HG03469 (cell line): ENCODE measurements around the gene CLEC4C.
"Not testable (repeated sequence)": the region's sequence is repeated elsewhere in the genome, so short reads cannot be mapped to it uniquely, and the experiment has no call there.

ENCODE experiments used
- ATAC-seq: cut with Tn5 transposase; IDR thresholded peaks from one replicate; pipeline ENCODE4 v1.9.1; 2021; ENCODE audit warnings: mild to moderate bottlenecking, moderate library complexity, moderate number of reproducible peaks; ENCODE audit not compliant: unreplicated experiment

The CLEC4C gene, protein sequence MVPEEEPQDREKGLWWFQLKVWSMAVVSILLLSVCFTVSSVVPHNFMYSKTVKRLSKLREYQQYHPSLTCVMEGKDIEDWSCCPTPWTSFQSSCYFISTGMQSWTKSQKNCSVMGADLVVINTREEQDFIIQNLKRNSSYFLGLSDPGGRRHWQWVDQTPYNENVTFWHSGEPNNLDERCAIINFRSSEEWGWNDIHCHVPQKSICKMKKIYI

DNA sequence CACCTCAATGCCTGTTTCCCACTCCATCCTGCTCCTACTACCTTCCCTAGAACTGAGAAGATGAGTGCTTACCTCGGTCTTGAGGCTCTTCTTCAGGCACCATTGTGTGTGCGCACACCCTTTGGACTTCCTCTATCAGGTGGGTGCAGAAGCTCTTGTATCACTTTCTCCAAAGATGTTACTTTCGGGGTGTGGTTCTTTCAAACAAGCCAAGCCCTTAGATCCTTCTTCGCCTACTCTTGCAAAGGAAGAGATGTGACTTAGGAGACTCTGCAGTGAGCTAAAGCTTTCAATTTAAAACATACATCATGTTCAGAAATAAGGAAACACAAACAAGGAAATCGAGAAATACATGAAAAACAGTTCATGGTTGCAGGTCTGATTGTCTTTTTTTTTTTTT lies at the start of gene CLEC4C:
Gene CLEC4C (minus strand): TSS at position 130 of the 400 bp plus-strand sequence. CDS start 27 bp downstream, at position 103.
- ATAC-seq, result no peak

DNA sequence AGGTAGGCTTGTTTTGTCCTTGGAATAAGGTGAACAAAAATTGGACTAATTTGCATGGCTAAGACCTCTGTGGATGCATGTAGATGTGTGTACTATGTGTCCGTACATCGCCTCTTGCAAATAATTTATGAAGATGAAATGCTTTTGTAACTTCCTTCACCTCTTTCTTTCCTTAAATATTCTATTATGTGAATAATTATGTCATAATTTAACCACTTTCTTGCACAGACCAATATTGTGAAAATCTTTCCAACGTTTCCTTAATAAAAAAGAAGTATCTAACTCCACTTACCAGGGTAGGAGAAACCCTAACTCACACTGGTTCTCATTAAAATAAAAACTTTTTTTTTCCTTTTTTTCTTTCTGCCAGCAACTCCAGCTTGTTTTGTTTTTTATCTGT lies 46.0 kb upstream of the CLEC4C start:
- no peak for ATAC-seq

DNA sequence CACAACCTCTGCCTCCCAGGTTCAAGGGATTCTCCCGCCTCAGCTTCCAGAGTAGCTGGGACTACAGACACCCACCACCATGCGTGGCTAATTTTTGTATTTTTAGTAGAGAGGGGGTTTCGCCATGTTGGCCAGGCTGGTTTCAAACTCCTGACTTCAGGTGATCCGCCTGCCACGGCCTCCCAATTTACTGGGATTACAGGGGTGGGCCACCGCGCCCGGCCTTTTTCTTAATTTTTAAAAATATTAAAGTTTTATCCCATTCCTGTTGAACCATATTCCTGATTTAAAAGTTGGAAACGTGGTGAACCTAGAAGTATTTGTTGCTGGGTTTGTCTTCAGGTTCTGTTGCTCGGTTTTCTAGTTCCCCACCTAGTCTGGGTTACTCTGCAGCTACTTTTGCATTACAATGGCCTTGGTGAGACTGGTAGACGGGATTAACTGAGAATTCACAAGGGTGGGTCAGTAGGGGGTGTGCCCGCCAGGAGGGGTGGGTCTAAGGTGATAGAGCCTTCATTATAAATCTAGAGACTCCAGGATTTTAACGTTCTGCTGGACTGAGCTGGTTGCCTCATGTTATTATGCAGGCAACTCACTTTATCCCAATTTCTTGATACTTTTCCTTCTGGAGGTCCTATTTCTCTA lies 41.8 kb upstream of the CLEC4C start, which contains the start of gene NANOG:
Gene NANOG (plus strand): TSS at position 519 of the 645 bp plus-strand sequence. CDS start 213 bp downstream, outside the sequence.
- ATAC-seq, result not testable (repeated sequence)

- ATAC-seq, result no peak
These were observed 41.1 kb upstream of the CLEC4C start for GRCh38 chr12:7788294-7788660.

DNA sequence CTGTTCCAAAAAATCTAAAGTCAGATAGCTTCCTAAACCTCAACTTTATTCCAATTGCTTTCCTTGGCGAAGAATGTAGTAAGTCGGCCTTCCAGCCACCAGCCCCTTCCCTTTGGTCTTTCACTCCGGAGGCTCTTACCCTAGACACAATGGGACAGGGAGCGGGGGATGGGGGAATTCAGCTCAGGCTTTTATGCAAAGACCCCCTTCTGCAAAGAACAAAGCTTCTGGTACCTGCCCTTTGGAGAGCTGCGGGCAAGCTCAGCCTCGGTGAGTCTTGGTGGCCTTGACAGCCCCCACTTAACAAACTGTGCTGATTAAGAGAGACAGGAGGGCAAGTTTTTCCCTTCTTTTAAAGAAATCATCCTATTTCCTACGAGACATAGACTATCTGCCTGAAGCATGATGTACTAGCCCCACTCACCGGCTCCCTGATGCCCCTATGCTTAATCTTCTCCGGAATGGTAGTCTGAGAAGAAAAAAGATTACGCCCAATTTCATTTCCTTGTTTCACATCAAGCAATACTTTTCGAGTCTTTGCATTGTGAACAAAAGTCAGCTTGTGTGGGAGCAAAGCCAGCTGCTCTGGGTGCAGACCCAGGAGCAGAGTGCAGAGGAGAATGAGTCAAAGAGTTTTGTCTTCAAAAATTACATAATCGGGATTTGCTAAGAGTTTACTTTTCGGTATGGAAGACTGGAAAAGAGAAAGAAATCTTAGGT lies 40.6 kb upstream of the CLEC4C start:
- no peak for ATAC-seq

DNA sequence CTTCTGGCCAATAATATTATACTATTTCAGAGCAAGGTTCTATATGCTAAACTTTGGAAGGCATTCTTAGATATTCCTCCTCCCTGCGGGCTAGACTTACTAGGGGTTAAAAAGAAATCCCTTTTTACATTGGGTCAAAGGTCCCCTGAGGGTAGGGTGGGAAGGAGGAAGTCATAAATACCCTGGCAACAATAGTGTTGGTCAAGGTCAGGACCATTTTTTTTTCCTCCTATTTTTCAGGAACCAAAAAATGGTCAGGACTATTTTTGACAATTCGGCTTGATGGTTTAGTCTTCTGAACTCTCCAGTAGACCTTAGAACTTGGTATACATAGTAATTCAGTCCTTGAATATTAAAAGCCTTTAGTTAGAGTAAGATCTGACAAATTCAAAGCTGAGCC lies 37.5 kb upstream of the CLEC4C start:
- no peak for ATAC-seq

DNA sequence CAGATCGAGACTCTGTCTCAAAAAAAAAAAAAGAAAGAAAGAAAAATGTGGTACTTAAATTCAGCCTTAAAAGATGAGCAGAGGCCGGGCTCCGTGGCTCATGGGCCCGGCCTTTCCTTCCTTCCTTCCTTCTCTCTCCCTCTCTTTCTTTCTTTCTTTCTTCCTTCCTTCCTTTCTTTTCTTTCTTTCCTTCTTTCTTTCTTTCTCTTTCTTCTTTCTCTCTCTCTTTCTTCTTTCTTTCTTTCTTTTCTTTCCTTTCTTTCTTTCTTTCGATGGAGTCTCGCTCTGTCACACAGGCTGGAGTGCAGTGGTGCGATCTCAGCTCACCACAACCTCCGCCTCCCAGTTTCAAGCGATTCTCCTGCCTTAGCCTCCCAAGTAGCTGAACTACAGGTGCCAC lies 36.3 kb upstream of the CLEC4C start:
- ATAC-seq, result not testable (repeated sequence)

GRCh38 chr12:7782055-7782454 lies 34.9 kb upstream of the CLEC4C start:
- ATAC-seq, result no peak

GRCh38 chr12:7781274-7781673 lies 34.1 kb upstream of the CLEC4C start:
- ATAC-seq, result no peak

- ATAC-seq, result no peak
These were observed 22.8 kb upstream of the CLEC4C start for GRCh38 chr12:7769999-7770398.

DNA sequence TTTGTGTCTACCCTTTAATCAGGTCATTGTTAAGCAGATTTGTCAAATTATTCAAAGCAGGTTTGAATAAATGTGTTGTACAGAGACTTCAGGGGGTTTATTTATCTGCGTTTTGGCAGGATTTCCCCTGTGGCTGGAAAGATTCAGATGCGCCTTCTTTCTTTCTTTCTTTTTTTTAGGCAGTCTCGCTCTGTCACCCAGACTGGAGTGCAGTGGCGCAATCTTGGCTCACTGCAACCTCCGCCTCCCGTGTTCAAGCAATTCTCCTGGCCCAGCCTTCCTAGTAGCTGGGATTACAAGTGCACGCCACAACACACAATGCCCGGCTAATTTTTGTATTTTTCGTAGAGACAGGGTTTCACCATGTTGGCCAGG lies 11.6 kb upstream of the CLEC4C start:
- ATAC-seq, result no peak

DNA sequence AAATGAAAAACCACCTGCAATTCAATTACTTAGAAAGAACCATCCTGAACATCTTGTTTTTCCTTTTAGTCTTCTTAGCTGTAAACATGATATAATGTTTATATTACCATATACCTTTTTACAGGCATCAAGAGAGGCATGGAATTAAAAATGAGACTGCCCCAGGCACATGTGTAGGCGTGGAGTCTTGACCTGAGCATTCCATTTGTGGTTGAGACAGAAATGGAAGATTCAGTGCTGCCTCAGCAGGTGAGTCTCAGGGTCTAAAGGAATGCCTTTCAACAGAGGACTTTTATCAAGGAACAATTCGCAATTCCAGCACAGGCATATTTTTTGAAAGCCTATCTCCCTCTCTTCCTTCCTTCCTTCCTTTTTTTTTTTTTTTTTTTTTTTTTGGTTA lies 9.8 kb upstream of the CLEC4C start:
- no peak for ATAC-seq

- not testable (repeated sequence) for ATAC-seq
These were observed 8.5 kb upstream of the CLEC4C start for GRCh38 chr12:7755668-7756067.

DNA sequence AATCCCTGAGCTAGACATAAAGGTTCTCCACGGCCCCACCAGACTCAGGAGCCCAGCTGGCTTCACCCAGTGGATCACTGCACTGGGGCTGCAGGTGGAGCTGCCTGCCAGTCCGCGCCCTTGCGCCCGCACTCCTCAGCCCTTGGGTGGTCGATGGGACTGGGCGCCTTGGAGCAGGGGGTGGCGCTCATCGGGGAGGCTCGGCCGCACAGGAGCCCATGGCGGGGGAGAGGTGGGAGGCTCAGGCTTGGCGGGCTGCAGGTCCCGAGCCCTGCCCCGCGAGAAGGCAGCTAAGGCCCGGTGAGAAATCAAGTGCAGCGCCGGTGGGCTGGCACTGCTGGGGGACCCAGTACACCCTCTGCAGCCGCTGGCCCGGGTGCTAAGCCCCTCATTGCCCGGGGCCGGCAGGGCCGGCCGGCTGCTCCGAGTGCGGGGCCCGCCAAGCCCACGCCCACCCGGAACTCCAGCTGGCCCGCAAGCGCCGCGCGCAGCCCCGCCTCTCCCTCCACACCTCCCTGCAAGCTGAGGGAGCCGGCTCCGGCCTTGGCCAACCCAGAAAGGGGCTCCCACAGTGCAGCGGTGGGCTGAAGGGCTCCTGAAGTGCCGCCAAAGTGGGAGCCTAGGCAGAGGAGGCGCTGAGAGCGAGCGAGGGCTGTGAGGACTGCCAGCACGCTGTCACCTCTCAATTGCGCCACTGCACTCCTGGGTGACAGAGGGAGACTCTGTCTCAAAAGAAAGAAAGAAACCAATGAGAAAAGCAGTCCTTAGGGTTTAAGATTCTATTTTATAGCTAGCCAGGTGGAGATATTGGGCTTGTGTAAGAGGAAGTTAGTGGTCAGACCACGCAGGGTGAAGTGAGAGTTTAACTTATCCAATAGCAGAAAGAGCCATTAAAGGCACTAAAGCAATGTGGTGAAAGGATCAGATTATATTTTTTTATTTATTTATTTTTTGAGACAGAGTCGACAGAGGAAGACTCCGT lies 5.1 kb upstream of the CLEC4C start:
- ATAC-seq, result not testable (repeated sequence)

DNA sequence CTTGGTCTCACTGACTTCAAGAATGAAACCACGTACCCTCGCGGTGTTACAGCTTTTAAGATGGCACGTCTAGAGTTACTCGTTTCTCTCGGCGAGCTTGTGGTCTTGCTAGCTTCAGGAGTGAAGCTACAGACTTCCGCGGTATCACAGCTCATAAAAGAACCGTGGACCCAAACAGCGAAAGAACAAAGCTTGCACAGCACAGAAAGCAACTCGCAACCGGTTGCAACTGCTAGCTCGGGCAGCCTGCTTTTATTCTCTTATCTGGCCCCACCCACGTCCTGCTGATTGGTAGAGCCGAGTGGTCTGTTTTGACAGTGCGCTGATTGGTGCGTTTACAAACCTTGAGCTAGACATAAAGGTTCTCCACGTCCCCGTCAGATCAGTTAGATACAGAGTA lies 4.2 kb upstream of the CLEC4C start:
- ATAC-seq, result no peak

GRCh38 chr12:7750350-7750749 lies 3.2 kb upstream of the CLEC4C start:
- no peak for ATAC-seq

DNA sequence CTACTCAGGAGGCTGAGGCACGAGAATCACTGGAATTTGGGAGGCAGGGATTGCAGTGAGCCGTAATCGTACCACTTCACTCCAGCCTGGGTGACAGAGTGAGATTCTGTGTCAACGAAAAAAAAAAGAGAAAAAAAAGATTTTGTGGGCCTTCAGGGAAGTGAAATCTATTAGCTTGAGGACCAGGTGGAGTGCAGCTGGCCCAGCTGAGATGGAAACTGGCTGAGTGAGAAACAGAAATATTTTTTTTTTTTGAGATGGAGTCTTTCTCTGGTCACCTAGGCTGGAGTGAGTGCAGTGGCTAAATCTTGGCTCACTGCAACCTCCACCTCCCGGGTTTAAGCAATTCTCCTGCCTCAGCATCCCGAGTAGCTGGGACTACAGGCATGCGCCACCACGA lies 2.3 kb upstream of the CLEC4C start:
- ATAC-seq, result no peak

- ATAC-seq, result no peak
These were observed 1.7 kb upstream of the CLEC4C start for GRCh38 chr12:7748852-7749251.

DNA sequence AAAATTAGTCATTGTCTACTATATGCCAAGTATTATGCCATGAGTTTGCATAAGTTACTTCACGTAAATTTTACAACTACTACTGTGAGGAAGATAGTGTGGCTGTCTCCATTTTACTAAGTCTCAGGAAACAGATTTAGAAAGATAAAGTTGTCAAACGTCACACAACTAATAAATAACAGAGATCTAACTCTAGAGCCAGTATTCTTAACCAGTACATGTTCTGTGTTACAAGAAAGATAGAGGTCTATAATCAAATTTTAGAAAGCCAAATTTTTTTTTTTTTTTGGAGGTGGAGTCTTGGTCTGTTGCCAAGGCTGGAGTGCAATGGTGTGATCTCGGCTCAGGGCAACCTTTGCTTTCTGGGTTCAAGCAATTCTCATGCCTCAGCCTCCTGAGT lies 14.2 kb downstream of the CLEC4C start:
- ATAC-seq, result no peak

DNA sequence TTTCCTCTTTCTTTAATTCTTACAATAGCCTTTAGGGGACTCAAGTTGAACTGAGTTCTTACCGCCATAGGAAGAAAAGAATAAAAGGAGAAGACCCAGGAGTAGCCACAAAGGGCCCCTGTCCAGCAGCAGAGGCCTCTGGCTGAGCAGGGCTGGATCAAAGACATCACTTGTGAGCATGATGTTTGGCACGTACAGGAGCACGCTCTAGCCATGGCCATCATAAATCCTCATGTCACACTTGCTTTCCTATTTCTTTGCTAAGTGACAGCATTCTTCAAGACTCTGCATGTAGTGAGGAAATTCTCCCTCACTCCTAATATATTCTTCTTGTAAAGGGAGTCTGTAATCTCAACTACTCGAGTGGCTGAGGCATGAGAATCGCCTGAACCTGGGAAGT lies 15.7 kb downstream of the CLEC4C start:
- ATAC-seq, result no peak

DNA sequence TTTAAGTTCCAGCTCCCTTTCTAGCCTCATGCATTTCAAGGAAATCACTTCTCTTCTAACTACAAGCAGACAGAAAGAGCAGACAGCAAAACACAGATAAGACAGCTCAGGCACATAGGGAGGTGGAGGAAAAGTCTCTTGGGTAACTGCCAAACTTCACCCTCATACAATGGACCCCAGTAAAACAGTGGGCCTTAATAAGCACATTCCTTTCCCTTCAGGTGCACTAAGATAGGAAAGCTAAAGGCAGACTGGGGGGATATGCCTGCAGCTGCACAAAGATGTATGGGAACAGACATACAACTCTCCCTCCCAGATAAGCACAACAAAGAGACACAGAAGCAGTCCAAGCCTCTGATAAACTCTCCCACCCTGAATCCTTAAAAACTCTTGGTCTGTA lies 16.2 kb downstream of the CLEC4C start:
- ATAC-seq, result not testable (repeated sequence)
